GM21529 (cell line): ENCODE data around the gene KRT20.
"Not testable (repeated sequence)": the region's sequence is repeated elsewhere in the genome, so short reads cannot be mapped to it uniquely, and the experiment has no call there.

Source experiments
- ATAC-seq: cut with Tn5 transposase; IDR thresholded peaks from one replicate; pipeline ENCODE4 v1.9.1; 2021; ENCODE audit not compliant: unreplicated experiment

Gene KRT20

GRCh38 chr17:40900809-40901356 is 15.8 kb upstream of the KRT20 start:
- ATAC-seq, result no peak

- ATAC-seq, result no peak
Measured at GRCh38 chr17:40896916-40897455, 11.9 kb upstream of the KRT20 start.

- no peak for ATAC-seq
Measured at GRCh38 chr17:40895106-40895730, 10.2 kb upstream of the KRT20 start.

GRCh38 chr17:40888196-40888720 is 3.2 kb upstream of the KRT20 start:
- no peak for ATAC-seq

GRCh38 chr17:40886090-40886489 is 1.0 kb upstream of the KRT20 start:
- no peak for ATAC-seq

- ATAC-seq, result no peak
Measured at GRCh38 chr17:40883626-40884334, 1.3 kb downstream of the KRT20 start.

- no peak for ATAC-seq
Measured at GRCh38 chr17:40883031-40883430, 2.0 kb downstream of the KRT20 start.

GRCh38 chr17:40879026-40879425 is 6.0 kb downstream of the KRT20 start:
- no peak for ATAC-seq

- ATAC-seq, result no peak
Measured at GRCh38 chr17:40878044-40878443, 7.0 kb downstream of the KRT20 start.

- ATAC-seq, result no peak
Measured at GRCh38 chr17:40873801-40874200, 11.2 kb downstream of the KRT20 start.

GRCh38 chr17:40873255-40873654 is 11.8 kb downstream of the KRT20 start:
- ATAC-seq, result no peak

- ATAC-seq, result no peak
Measured at GRCh38 chr17:40872416-40872815, 12.6 kb downstream of the KRT20 start.

GRCh38 chr17:40871316-40871715 is 13.7 kb downstream of the KRT20 start:
- no peak for ATAC-seq

- no peak for ATAC-seq
Measured at GRCh38 chr17:40870136-40870535, 14.9 kb downstream of the KRT20 start.

- no peak for ATAC-seq
Measured at GRCh38 chr17:40866838-40867237, 18.2 kb downstream of the KRT20 start, which contains the start of gene KRT12. KRT12 (minus strand) TSS chr17:40867223; CDS start chr17:40867186, 37 bp downstream.

- no peak for ATAC-seq
Measured at GRCh38 chr17:40864661-40865390, 20.2 kb downstream of the KRT20 start.

GRCh38 chr17:40862985-40863733 is 21.9 kb downstream of the KRT20 start:
- no peak for ATAC-seq

GRCh38 chr17:40859536-40859935 is 25.5 kb downstream of the KRT20 start:
- ATAC-seq, result no peak

GRCh38 chr17:40858667-40859066 is 26.4 kb downstream of the KRT20 start:
- not testable (repeated sequence) for ATAC-seq

- ATAC-seq, result no peak
Measured at GRCh38 chr17:40857535-40857934, 27.5 kb downstream of the KRT20 start.
